IMR-90 (cell line): ENCODE data around the gene NEGR1. TPM values are rescaled to one million over a fixed set of nuclear protein-coding genes. Genes with fewer than 3 reads are reported as not detected.

ENCODE experiments used
- ATAC-seq: fragments of 200-7000 bp; cut with Tn5 transposase; 2 replicates; pipeline ENCODE4 v1.9.1; 2020; ENCODE audit warnings: low read depth, mild to moderate bottlenecking, moderate library complexity
- BruUV-seq: library from RNA; stranded (reverse); fragments of 400-500 nt; replicated peaks from 2 replicates; lab custom pipeline; 2021; lab: Mats Ljungman, UMichigan
- CTCF ChIA-PET: fragments of 300-600 bp; formaldehyde crosslinking; extraction: SDS; loops from one replicate; lab custom pipeline; 2021; ENCODE audit warnings: antibody characterized with exemption; lab: Yijun Ruan, JAX
- POLR2A ChIA-PET: fragments of 300-600 bp; sonication (Branson Sonifier 250); formaldehyde crosslinking; loops from one replicate; lab custom pipeline; 2022; ENCODE audit warnings: antibody characterized with exemption; ENCODE audit not compliant: unreplicated experiment; lab: Charles Lee
- DNase-seq: peaks from one replicate; pipeline ENCODE4 v3.0.0; 2013
- H2AFZ ChIP-seq: replicated peaks from 2 replicates; pipeline ENCODE3; 2013; ENCODE audit warnings: low read length, mild to moderate bottlenecking; ENCODE audit not compliant: poor library complexity
- H2AK5ac ChIP-seq: 2 replicates; pipeline ENCODE4 v1.6.1; 2013; ENCODE audit warnings: low read depth, low read length, inconsistent platforms
- H2AK9ac ChIP-seq: replicated peaks from 2 replicates; pipeline ENCODE3; 2013; ENCODE audit warnings: mild to moderate bottlenecking, low read depth, low read length, moderate library complexity; ENCODE audit not compliant: poor library complexity
- H2BK120ac ChIP-seq: 2 replicates; pipeline ENCODE4 v1.6.1; 2013; ENCODE audit warnings: low read depth, low read length, inconsistent platforms
- H2BK15ac ChIP-seq: 3 replicates; pipeline ENCODE4 v1.6.1; 2013; ENCODE audit warnings: low read depth, low read length, inconsistent platforms
- H2BK20ac ChIP-seq: 2 replicates; pipeline ENCODE4 v1.6.1; 2013; ENCODE audit warnings: low read depth, mild to moderate bottlenecking, inconsistent platforms, low read length, moderate library complexity
- H2BK5ac ChIP-seq: 2 replicates; pipeline ENCODE4 v1.6.1; 2013; ENCODE audit warnings: mild to moderate bottlenecking, low read depth, low read length, inconsistent platforms; ENCODE audit not compliant: poor library complexity, severe bottlenecking
- H3K14ac ChIP-seq: replicated peaks from 2 replicates; pipeline ENCODE4 v1.6.1; 2013; ENCODE audit warnings: low read depth, low read length, inconsistent platforms
- H3K18ac ChIP-seq: 2 replicates; pipeline ENCODE4 v1.6.1; 2013; ENCODE audit warnings: low read depth, low read length, control low read depth
- H3K23ac ChIP-seq: 2 replicates; pipeline ENCODE4 v1.6.1; 2013; ENCODE audit warnings: low read depth, low read length, inconsistent platforms
- H3K27ac ChIP-seq: 2 replicates; pipeline ENCODE4 v1.5.1; 2013; ENCODE audit warnings: mild to moderate bottlenecking, control low read depth, low read length; ENCODE audit not compliant: insufficient read depth
- H3K27me3 ChIP-seq: 2 replicates; pipeline ENCODE4 v1.6.1; 2013; ENCODE audit warnings: low read length; ENCODE audit not compliant: control insufficient read depth, insufficient read depth
- H3K36me3 ChIP-seq: 2 replicates; pipeline ENCODE4 v1.6.1; 2013; ENCODE audit warnings: low read length, mixed read lengths; ENCODE audit not compliant: control insufficient read depth, insufficient read depth
- H3K4ac ChIP-seq: 2 replicates; pipeline ENCODE4 v1.6.1; 2013; ENCODE audit warnings: low read depth, low read length, inconsistent platforms
- H3K4me1 ChIP-seq: 2 replicates; pipeline ENCODE4 v1.6.1; 2013; ENCODE audit warnings: low read length, mixed read lengths; ENCODE audit not compliant: control insufficient read depth, insufficient read depth
- H3K4me2 ChIP-seq: 2 replicates; pipeline ENCODE4 v1.6.1; 2013; ENCODE audit warnings: low read depth, mild to moderate bottlenecking, control low read depth, low read length, moderate library complexity
- H3K4me3 ChIP-seq: 2 replicates; pipeline ENCODE4 v1.5.1; 2013; ENCODE audit warnings: low read depth, mild to moderate bottlenecking, control low read depth, low read length, moderate library complexity; ENCODE audit not compliant: insufficient read depth
- H3K56ac ChIP-seq: 2 replicates; pipeline ENCODE4 v1.6.1; 2013; ENCODE audit warnings: low read length, inconsistent platforms; ENCODE audit not compliant: insufficient read depth; ENCODE audit errors: extremely low read depth
- H3K79me1 ChIP-seq, 2 experiments: 2 replicates each; pipeline ENCODE4 v1.6.1; 2013; ENCODE audit warnings: low read length in 2 of 2, inconsistent platforms in 1 of 2, low read depth in 1 of 2
- H3K9ac ChIP-seq: 2 replicates; pipeline ENCODE4 v1.6.1; 2013; ENCODE audit warnings: low read depth, low read length, control low read depth
- H3K9me1 ChIP-seq: 2 replicates; pipeline ENCODE4 v1.6.1; 2013; ENCODE audit warnings: low read length, inconsistent platforms; ENCODE audit not compliant: insufficient read depth
- H3K9me3 ChIP-seq: 2 replicates; pipeline ENCODE4 v1.6.1; 2013; ENCODE audit warnings: low read length; ENCODE audit not compliant: control insufficient read depth, insufficient read depth
- H4K20me1 ChIP-seq: 2 replicates; pipeline ENCODE4 v1.6.1; 2013; ENCODE audit warnings: low read length, inconsistent platforms; ENCODE audit not compliant: insufficient read depth
- H4K5ac ChIP-seq: 2 replicates; pipeline ENCODE4 v1.6.1; 2013; ENCODE audit warnings: mild to moderate bottlenecking, low read depth, low read length, control low read depth
- H4K8ac ChIP-seq, 2 experiments: 2 replicates each; pipeline ENCODE4 v1.6.1; 2013; ENCODE audit warnings: low read depth in 2 of 2, low read length in 2 of 2, control low read depth in 1 of 2, inconsistent platforms in 1 of 2
- H4K91ac ChIP-seq: 2 replicates; pipeline ENCODE4 v1.6.1; 2013; ENCODE audit warnings: low read depth, low read length, inconsistent platforms; ENCODE audit not compliant: insufficient read depth
- CEBPB ChIP-seq: IDR thresholded peaks from 2 replicates; pipeline ENCODE4 v1.6.1; 2012; ENCODE audit warnings: low read depth, low read length, improper control_type of control experiment
- SMC3 ChIP-seq: fragments of 150-350 bp; IDR thresholded peaks from 2 replicates; pipeline ENCODE4 v1.6.1; 2016; ENCODE audit warnings: low read depth, mild to moderate bottlenecking, antibody characterized with exemption, low read length, moderate library complexity
- WGBS, 2 experiments: methylation state at CpG; one replicate each; pipeline versions ENCODE4 v1.1.5 to v1.1.7; 2013; ENCODE audit warnings: missing lambda C conversion rate in 2 of 2; ENCODE audit not compliant: insufficient read length in 1 of 2; ENCODE audit errors: extremely low coverage in 2 of 2; 5-methylcytosine and 5-hydroxymethylcytosine counted together
- dilution Hi-C: fragments of 300-500 bp; cut with HindIII; formaldehyde crosslinking; loops from one replicate; pipeline ENCODE4 v1.14.3; 2018; ENCODE audit warnings: low sequenced_read_pairs; ENCODE audit not compliant: unreplicated experiment
- in situ Hi-C: fragments of 300-500 bp; cut with MboI; formaldehyde crosslinking; loops from 3 replicates; pipeline ENCODE4 v1.14.3; 2019; ENCODE audit warnings: low sequenced_read_pairs, inconsistent platforms, mixed read lengths
- intact Hi-C: fragments of 100-400 bp; cut with micrococcal nuclease; formaldehyde crosslinking; loops from 2 replicates; pipeline ENCODE4 v1.10.0; 2022
- polyA plus RNA-seq, 3 experiments: library from polyadenylated mRNA; depleted of rRNA; stranded (reverse); fragments of >200 nt; gene quantifications; 2 replicates each; pipeline ENCODE4 v1.2.3, GENCODE V29; 2012; ENCODE audit warnings: low replicate concordance in 1 of 3
- total RNA-seq: library from RNA; depleted of rRNA; stranded (reverse); fragments of >200 nt; gene quantifications from 2 replicates; pipeline ENCODE4 v1.2.3, GENCODE V29; 2012
- TF ChIP-seq, protein P1 (sequence below): fragments of 150-350 bp; IDR thresholded peaks from 2 replicates; pipeline ENCODE4 v1.6.1; 2017; ENCODE audit warnings: mild to moderate bottlenecking, antibody characterized with exemption, low read length, low read depth
- TF ChIP-seq, protein P2 (sequence below): fragments of 150-350 bp; IDR thresholded peaks from 2 replicates; pipeline ENCODE4 v1.6.1; 2016; ENCODE audit warnings: low read depth, mild to moderate bottlenecking, low read length, moderate library complexity, borderline replicate concordance

NEGR1 gene
- total and polyA plus RNA-seq, 2 of the 4 experiments (the other 2 are of a cell fraction) = 5.1 to 9.1 TPM

DNA sequence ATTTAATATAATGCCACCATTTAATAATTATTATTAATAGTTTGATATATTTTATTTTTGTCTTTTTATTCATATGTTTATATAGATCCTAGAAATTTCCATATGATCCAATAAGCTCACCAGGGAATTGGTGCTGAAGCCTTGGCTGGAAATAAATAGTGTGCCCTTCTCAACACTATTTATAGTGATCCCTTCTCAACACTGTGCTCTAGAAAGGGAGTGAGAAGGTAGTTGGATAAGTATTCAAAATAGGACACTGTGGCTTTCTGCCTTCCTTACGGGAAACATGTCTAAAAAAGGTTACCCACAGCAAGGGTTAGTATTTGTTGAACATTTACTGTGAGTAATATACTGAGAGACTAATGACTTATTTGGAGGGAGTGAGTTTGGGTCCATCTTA, 496.1 kb downstream of the NEGR1 start:
- no peak overlapping the region for H3K9ac ChIP-seq
- no peak overlapping the region for H3K27ac ChIP-seq
- no peak overlapping the region for H2AK9ac ChIP-seq
- no peaks in the 10 kb centered on the region for H3K79me1 ChIP-seq
- WGBS, 2 experiments = 100% methylated on average over 1 of the region's 1 CpG; no CpG with 5 or more reads in 1 of the 2 experiments
- no peak overlapping the region for H3K4ac ChIP-seq
- no peak overlapping the region for H2AFZ ChIP-seq
- H3K18ac ChIP-seq = no peak overlapping the region
- H3K14ac ChIP-seq = no peak overlapping the region
- no peak overlapping the region for H4K8ac ChIP-seq
- no peak overlapping the region for H3K4me3 ChIP-seq
- no peak overlapping the region for H3K23ac ChIP-seq
- ChIA-PET CTCF (no interaction called here), POLR2A (no interaction called here)
- no peaks in the 10 kb centered on the region for H3K9me3 ChIP-seq
- H4K91ac ChIP-seq = no peak overlapping the region
- ATAC-seq (no peak), DNase-seq (no peak)
- in situ Hi-C loops (no loop called here), dilution Hi-C loops (no loop called here), intact Hi-C loops (no loop called here)
- no peak overlapping the region for H2BK5ac ChIP-seq
- H3K4me1 ChIP-seq = 0 out of 2 replicates have a peak, but pooled peaks cover 1% of the 10 kb centered on the region
- BruUV-seq = no TSS peak
- H4K20me1 ChIP-seq = no peaks in the 10 kb centered on the region
- H4K5ac ChIP-seq = no peak overlapping the region
- H2BK15ac ChIP-seq = no peak overlapping the region
- H2BK120ac ChIP-seq = no peak overlapping the region
- no peak overlapping the region for H2BK20ac ChIP-seq
- no peaks in the 10 kb centered on the region for H3K36me3 ChIP-seq
- no peak overlapping the region for H3K56ac ChIP-seq
- H3K9me1 ChIP-seq = no peaks in the 10 kb centered on the region
- H3K27me3 ChIP-seq = no peaks in the 10 kb centered on the region
- TF ChIP-seq CEBPB = no peak
- TF ChIP-seq, protein P1, sequence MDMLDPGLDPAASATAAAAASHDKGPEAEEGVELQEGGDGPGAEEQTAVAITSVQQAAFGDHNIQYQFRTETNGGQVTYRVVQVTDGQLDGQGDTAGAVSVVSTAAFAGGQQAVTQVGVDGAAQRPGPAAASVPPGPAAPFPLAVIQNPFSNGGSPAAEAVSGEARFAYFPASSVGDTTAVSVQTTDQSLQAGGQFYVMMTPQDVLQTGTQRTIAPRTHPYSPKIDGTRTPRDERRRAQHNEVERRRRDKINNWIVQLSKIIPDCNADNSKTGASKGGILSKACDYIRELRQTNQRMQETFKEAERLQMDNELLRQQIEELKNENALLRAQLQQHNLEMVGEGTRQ = no peak
- TF ChIP-seq, protein P2, sequence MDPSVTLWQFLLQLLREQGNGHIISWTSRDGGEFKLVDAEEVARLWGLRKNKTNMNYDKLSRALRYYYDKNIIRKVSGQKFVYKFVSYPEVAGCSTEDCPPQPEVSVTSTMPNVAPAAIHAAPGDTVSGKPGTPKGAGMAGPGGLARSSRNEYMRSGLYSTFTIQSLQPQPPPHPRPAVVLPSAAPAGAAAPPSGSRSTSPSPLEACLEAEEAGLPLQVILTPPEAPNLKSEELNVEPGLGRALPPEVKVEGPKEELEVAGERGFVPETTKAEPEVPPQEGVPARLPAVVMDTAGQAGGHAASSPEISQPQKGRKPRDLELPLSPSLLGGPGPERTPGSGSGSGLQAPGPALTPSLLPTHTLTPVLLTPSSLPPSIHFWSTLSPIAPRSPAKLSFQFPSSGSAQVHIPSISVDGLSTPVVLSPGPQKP = no peak
- no peak for TF ChIP-seq SMC3
- H2AK5ac ChIP-seq = no peak overlapping the region
- H3K4me2 ChIP-seq = no peak overlapping the region
